ENCODE data around the gene SMCO4.

DNA sequence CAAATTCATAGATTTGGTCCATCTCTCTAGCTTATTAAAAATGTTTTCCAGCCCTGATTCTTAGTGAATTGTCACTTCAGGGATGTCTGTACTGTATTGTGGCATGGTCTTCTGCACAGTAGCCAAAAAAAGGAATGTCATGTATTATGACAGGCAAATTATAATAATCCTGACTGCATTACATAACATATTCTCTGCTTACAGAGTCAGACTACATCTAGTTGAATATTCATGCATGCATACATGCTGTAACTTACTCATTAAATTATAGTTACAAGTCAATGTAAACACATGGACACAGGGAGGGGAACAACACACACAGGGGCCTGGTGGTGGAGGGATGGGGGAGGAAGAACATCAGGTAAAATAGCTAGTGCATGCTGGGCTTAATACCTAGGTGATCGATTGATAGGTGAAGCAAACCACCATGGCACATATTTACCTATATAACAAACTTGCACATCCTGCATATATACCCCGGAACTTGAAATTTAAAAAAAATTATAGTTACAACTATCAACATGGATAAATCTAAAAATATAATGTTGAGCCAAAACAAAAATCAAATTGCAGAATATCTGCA is 31.5 kb upstream of the SMCO4 start:
- TF ChIP-seq, protein P1, sequence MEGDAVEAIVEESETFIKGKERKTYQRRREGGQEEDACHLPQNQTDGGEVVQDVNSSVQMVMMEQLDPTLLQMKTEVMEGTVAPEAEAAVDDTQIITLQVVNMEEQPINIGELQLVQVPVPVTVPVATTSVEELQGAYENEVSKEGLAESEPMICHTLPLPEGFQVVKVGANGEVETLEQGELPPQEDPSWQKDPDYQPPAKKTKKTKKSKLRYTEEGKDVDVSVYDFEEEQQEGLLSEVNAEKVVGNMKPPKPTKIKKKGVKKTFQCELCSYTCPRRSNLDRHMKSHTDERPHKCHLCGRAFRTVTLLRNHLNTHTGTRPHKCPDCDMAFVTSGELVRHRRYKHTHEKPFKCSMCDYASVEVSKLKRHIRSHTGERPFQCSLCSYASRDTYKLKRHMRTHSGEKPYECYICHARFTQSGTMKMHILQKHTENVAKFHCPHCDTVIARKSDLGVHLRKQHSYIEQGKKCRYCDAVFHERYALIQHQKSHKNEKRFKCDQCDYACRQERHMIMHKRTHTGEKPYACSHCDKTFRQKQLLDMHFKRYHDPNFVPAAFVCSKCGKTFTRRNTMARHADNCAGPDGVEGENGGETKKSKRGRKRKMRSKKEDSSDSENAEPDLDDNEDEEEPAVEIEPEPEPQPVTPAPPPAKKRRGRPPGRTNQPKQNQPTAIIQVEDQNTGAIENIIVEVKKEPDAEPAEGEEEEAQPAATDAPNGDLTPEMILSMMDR (IDR thresholded peaks at IDR 0.05; ENCODE audit: insufficient read depth, low read length, poor library complexity, severe bottlenecking) = no peak
- TF ChIP-seq EZH2phosphoT487 (conservative IDR thresholded peaks at IDR 0.05; ENCODE audit: low read length) = no peak

Data from SU-DHL-6 (cell line).